A549 (cell line): ENCODE results near the gene PAFAH2. TPM values are rescaled to one million over a fixed set of nuclear protein-coding genes. Genes with fewer than 3 reads are reported as not detected.

ENCODE experiments used
- ATAC-seq, 2 experiments: fragments of 200-7000 bp in 1 of 2; fragments of >200 bp in 1 of 2; cut with Nextera tagmentation in 1 of 2; cut with Tn5 transposase in 1 of 2; 3 replicates each; pipeline versions ENCODE4 v1.8.0 to v1.9.1; 2018 to 2020; ENCODE audit warnings: mild to moderate bottlenecking in 1 of 2, moderate library complexity in 1 of 2
- CTCF ChIA-PET: fragments of 300-600 bp; sonication (Branson Sonifier 250); formaldehyde crosslinking; extraction: SDS; loops from one replicate; lab custom pipeline; 2021; ENCODE audit warnings: antibody characterized with exemption, inconsistent platforms; lab: Yijun Ruan, JAX
- POLR2A ChIA-PET: fragments of 350-600 bp; formaldehyde crosslinking; extraction: SDS; loops from one replicate; lab custom pipeline; 2021; ENCODE audit warnings: antibody characterized with exemption, inconsistent platforms; lab: Yijun Ruan, JAX
- DNase-seq, 2 experiments: peaks; one replicate each; pipeline versions ENCODE4 v3.0.0 to v3.0.0-alpha.2; 2011 to 2016; ENCODE audit warnings: low read depth in 1 of 2, low spot score in 1 of 2
- FAIRE-seq: peaks from 2 replicates; lab custom pipeline; 2011; peaks lifted over from hg19 to GRCh38; lab: Jason Lieb, UNC
- H3K27ac ChIP-seq, 2 experiments: fragments of >200 bp; sonication (Bioruptor Twin); formaldehyde crosslinking; 3 replicates each; pipeline ENCODE4 v1.5.1; 2016 to 2017
- H3K4me1 ChIP-seq: fragments of >200 bp; sonication (Bioruptor Twin); formaldehyde crosslinking; 3 replicates; pipeline ENCODE4 v1.6.1; 2016
- H3K4me2 ChIP-seq: fragments of >200 bp; sonication (Bioruptor Twin); formaldehyde crosslinking; 3 replicates; pipeline ENCODE4 v1.6.1; 2016
- H3K4me3 ChIP-seq: fragments of >200 bp; sonication (Bioruptor Twin); formaldehyde crosslinking; 3 replicates; pipeline ENCODE4 v1.5.1; 2016
- H3K9me3 ChIP-seq: fragments of >200 bp; sonication (Bioruptor Twin); formaldehyde crosslinking; 3 replicates; pipeline ENCODE4 v1.6.1; 2016
- BHLHE40 ChIP-seq: IDR thresholded peaks from 2 replicates; pipeline ENCODE4 v1.6.1; 2012; ENCODE audit warnings: low read depth, low read length, inconsistent platforms
- CBX2 ChIP-seq: fragments of 200-600 bp; sonication (generic); IDR thresholded peaks from 2 replicates; pipeline ENCODE4 v1.6.1; 2016; ENCODE audit warnings: low read depth, mild to moderate bottlenecking, borderline replicate concordance
- CEBPB ChIP-seq, 2 experiments: fragments of >200 bp in 1 of 2; sonication (Bioruptor Twin) in 1 of 2; formaldehyde crosslinking in 1 of 2; IDR thresholded peaks; 2 replicates each; pipeline ENCODE4 v1.6.1; 2012 to 2016
- CHD2 ChIP-seq: fragments of 150-350 bp; IDR thresholded peaks from 2 replicates; pipeline ENCODE4 v1.6.1; 2014; ENCODE audit warnings: low read length; ENCODE audit not compliant: partially characterized antibody
- CHD4 ChIP-seq: fragments of 200-600 bp; sonication (generic); IDR thresholded peaks from 2 replicates; pipeline ENCODE4 v1.6.1; 2016; ENCODE audit warnings: antibody characterized with exemption, mild to moderate bottlenecking, borderline replicate concordance
- EHF ChIP-seq: fragments of 250-450 bp; sonication (Bioruptor Pico); IDR thresholded peaks from 2 replicates; pipeline ENCODE4 v1.5.0; 2020; ENCODE audit warnings: mild to moderate bottlenecking
- EP300 ChIP-seq, 2 experiments: fragments of >200 bp; sonication (Bioruptor Twin); formaldehyde crosslinking; IDR thresholded peaks; 2 replicates in 1 of 2; 3 replicates in 1 of 2; pipeline ENCODE4 v1.6.1; 2016 to 2017
- ESRRA ChIP-seq: fragments of 150-350 bp; IDR thresholded peaks from 2 replicates; pipeline ENCODE4 v1.6.1; 2014; ENCODE audit warnings: mild to moderate bottlenecking, low read length, borderline replicate concordance
- HDAC2 ChIP-seq: fragments of 200-600 bp; sonication (generic); IDR thresholded peaks from 2 replicates; pipeline ENCODE4 v1.6.1; 2016
- HEYL ChIP-seq: fragments of 250-450 bp; sonication (Bioruptor Pico); IDR thresholded peaks from 2 replicates; pipeline ENCODE4 v1.8.0; 2021; ENCODE audit warnings: mild to moderate bottlenecking, moderate library complexity
- HOXB13 ChIP-seq: fragments of 250-450 bp; sonication (Bioruptor Pico); IDR thresholded peaks from 2 replicates; pipeline ENCODE4 v1.5.0; 2020; ENCODE audit warnings: low read depth, mild to moderate bottlenecking, moderate library complexity
- HOXB5 ChIP-seq: fragments of 250-450 bp; sonication (Bioruptor Pico); IDR thresholded peaks from 2 replicates; pipeline ENCODE4 v1.5.0; 2020; ENCODE audit warnings: mild to moderate bottlenecking, moderate library complexity
- JUN ChIP-seq, 2 experiments: fragments of >200 bp; sonication (Bioruptor Twin); formaldehyde crosslinking; IDR thresholded peaks; 2 replicates in 1 of 2; 3 replicates in 1 of 2; pipeline ENCODE4 v1.6.1; 2016 to 2017
- JUNB ChIP-seq: fragments of >200 bp; sonication (Bioruptor Twin); formaldehyde crosslinking; IDR thresholded peaks from 2 replicates; pipeline ENCODE4 v1.6.1; 2016
- KDM1A ChIP-seq: fragments of 200-600 bp; sonication (generic); IDR thresholded peaks from 2 replicates; pipeline ENCODE4 v1.6.1; 2016; ENCODE audit warnings: low read depth, mild to moderate bottlenecking
- KDM5A ChIP-seq: fragments of 200-600 bp; sonication (generic); IDR thresholded peaks from 2 replicates; pipeline ENCODE4 v1.6.1; 2016; ENCODE audit warnings: antibody characterized with exemption, mild to moderate bottlenecking
- MAFK ChIP-seq: fragments of 450-650 bp; IDR thresholded peaks from 2 replicates; pipeline ENCODE4 v1.6.1; 2014; ENCODE audit not compliant: partially characterized antibody
- MAX ChIP-seq: IDR thresholded peaks from 2 replicates; pipeline ENCODE4 v1.6.1; 2012
- MAZ ChIP-seq: fragments of 150-350 bp; IDR thresholded peaks from 2 replicates; pipeline ENCODE4 v1.6.1; 2014; ENCODE audit warnings: antibody characterized with exemption, low read depth, low read length, borderline replicate concordance
- NFE2L2 ChIP-seq: fragments of 150-350 bp; conservative IDR thresholded peaks from 2 replicates; pipeline ENCODE4 v1.6.1; 2014; ENCODE audit warnings: low read length
- PHF8 ChIP-seq: fragments of 200-600 bp; sonication (generic); IDR thresholded peaks from 2 replicates; pipeline ENCODE4 v1.6.1; 2016; ENCODE audit warnings: low read depth, mild to moderate bottlenecking, antibody characterized with exemption, moderate library complexity, borderline replicate concordance
- POLR2AphosphoS2 ChIP-seq: conservative IDR thresholded peaks from 2 replicates; pipeline ENCODE4 v1.6.1; 2012; ENCODE audit warnings: low read length, improper control_type of control experiment, inconsistent platforms
- RARB ChIP-seq: fragments of 250-450 bp; sonication (Bioruptor Pico); IDR thresholded peaks from 2 replicates; pipeline ENCODE4 v1.8.0; 2021; ENCODE audit warnings: mild to moderate bottlenecking, moderate library complexity
- RNF2 ChIP-seq: fragments of 200-600 bp; sonication (generic); IDR thresholded peaks from 2 replicates; pipeline ENCODE4 v1.6.1; 2016; ENCODE audit warnings: low read depth, mild to moderate bottlenecking, antibody characterized with exemption, moderate library complexity, borderline replicate concordance
- TFCP2L1 ChIP-seq: fragments of 250-450 bp; sonication (Bioruptor Pico); IDR thresholded peaks from 2 replicates; pipeline ENCODE4 v1.5.0; 2021; ENCODE audit warnings: mild to moderate bottlenecking
- TP53 ChIP-seq: fragments of 250-450 bp; sonication (Bioruptor Pico); IDR thresholded peaks from 2 replicates; pipeline ENCODE4 v1.5.0; 2021; ENCODE audit warnings: mild to moderate bottlenecking, moderate library complexity
- ZC3H11A ChIP-seq: fragments of 450-650 bp; IDR thresholded peaks from 2 replicates; pipeline ENCODE4 v1.6.1; 2014; ENCODE audit warnings: antibody characterized with exemption, mild to moderate bottlenecking
- ZNF302 ChIP-seq: fragments of 250-450 bp; sonication (Bioruptor Pico); IDR thresholded peaks from 2 replicates; pipeline ENCODE4 v1.9.0; 2021; ENCODE audit warnings: inconsistent platforms, mild to moderate bottlenecking, moderate library complexity
- WGBS: methylation state at CpG from one replicate; pipeline ENCODE4 v1.1.6; 2017; ENCODE audit errors: missing lambda C conversion rate; 5-methylcytosine and 5-hydroxymethylcytosine counted together
- polyA minus RNA-seq: library from RNA; depleted of rRNA, polyadenylated mRNA; stranded (reverse); fragments of >200 nt; gene quantifications from 2 replicates; pipeline ENCODE4 v1.2.3, GENCODE V29; 2011; rRNA and poly(A)+ RNA removed
- polyA plus RNA-seq, 4 experiments: library from polyadenylated mRNA; depleted of rRNA in 3 of 4; stranded (reverse); fragments of >200 nt; fragmentation: RNase III in 1 of 4; extraction: RNeasy Plus Mini Kit Qiagen cat#74134 plus additional on column Dnase treatment in 1 of 4; gene quantifications; 2 replicates in 3 of 4; 3 replicates in 1 of 4; pipeline ENCODE4 v1.2.3, GENCODE V29; 2011 to 2017
- TF ChIP-seq, protein P1 (sequence below): IDR thresholded peaks from 2 replicates; pipeline ENCODE4 v1.6.1; 2012; ENCODE audit warnings: low read depth, borderline replicate concordance
- TF ChIP-seq, protein P2 (sequence below): IDR thresholded peaks from 2 replicates; pipeline ENCODE4 v1.6.1; 2012
- TF ChIP-seq, protein P3 (sequence below): fragments of >200 bp; sonication (Bioruptor Twin); formaldehyde crosslinking; IDR thresholded peaks from 3 replicates; pipeline ENCODE4 v1.5.1; 2016
- TF ChIP-seq, protein P4 (sequence below): fragments of 450-650 bp; IDR thresholded peaks from 2 replicates; pipeline ENCODE4 v1.6.1; 2014; ENCODE audit warnings: antibody characterized with exemption

Gene PAFAH2
- 13.7 and 13.8 TPM in 2 replicates for polyA plus RNA-seq (2011; rRNA removed)
- 6.3 and 6.8 TPM in 2 replicates for polyA plus RNA-seq (2012; cell fraction: cytosol; rRNA removed)
- polyA plus RNA-seq (2012; cell fraction: nucleus; rRNA removed): 3.9 and 5.0 TPM in 2 replicates
- 6.3 to 7.1 TPM (median 7.0 TPM) in 3 replicates for polyA plus RNA-seq (2017; fragmentation: RNase III; extraction: RNeasy Plus Mini Kit Qiagen cat#74134 plus additional on column Dnase treatment)
- polyA minus RNA-seq: 12.1 and 12.2 TPM in 2 replicates

DNA sequence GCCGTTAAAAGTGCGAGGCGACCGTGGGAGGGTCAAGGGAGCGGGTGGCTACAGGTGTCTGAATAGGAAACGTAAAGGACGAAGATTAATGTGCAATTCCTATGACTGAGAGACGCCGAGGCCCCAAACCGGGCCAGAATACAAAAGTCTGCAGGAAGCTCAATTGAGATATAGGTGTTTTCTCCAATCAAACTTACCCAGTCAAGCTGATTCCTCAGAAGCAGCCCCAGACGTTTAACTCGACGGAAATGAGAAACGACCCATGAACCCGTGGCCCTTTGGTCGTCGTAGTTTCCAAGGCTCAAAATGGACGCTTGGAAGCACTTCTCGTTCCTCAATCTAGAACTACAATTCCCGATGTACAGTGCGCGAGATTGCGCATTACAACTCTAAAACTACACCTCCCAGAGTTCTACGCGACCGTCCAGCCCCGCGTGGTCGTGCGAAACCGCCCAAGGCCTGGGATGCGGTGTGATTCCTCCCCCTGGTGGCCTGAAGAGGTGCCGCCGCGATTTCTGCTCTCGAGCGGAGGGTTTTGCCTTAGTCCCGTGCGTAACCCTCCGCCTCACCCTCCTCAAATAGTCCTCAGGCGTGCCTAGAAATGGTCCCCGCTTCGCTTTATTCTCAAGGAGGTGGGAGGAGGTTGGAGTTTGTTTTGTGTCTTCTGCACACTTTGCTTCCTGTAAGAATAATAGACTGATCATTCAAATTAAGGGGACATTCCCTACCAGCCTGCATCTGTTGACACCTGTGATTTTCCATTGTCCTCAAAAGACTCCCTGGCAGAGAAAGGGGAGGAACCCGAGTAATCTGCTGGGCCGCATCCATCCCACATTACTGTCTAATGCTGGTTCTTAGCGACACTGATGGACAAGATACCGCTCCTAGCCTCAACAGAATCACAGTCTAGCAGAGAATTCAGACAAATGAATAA lies at the start of gene PAFAH2:
Gene PAFAH2, minus strand, starts transcription at position 236 of the 934 bp plus-strand sequence. CDS start 7,247 bp downstream, outside the sequence.
- peak; percentile 98 to 99 for ATAC-seq
- peak within 1 kb of the TSS; percentile 88 to 94 for H3K27ac ChIP-seq
- H3K9me3 ChIP-seq: no peaks in the 10 kb centered on the region
- H3K4me3 ChIP-seq: peak within 1 kb of the TSS; percentile 74
- no peak for FAIRE-seq
- DNase-seq: peak; percentile 84 to 99
- H3K4me1 ChIP-seq: peaks cover 11% of the 10 kb centered on the region
- ChIA-PET CTCF (interaction anchor here (0.6 to 7.1 kb wide), 26 partner anchors 9 to 628 kb away, joined by 3 to 84 read pairs (median 4); partner anchors contain the start of gene EXTL1), POLR2A (interaction anchor here (0.8 to 2.0 kb wide), 4 partner anchors 42 to 179 kb away, joined by 3 to 11 read pairs (median 4); partner anchors contain the start of gene MTFR1L)
- peak within 1 kb of the TSS; percentile 87 for H3K4me2 ChIP-seq
- WGBS: 1% methylated on average over 38 of the region's 47 CpGs
- TF ChIP-seq RNF2 (no peak), EHF (CRISPR knock-in tag) (no peak), JUN (IDR thresholded peaks at IDR 0.05) (peak; percentile 47 to 76; a peak in 4 of 5 replicates), KDM5A (no peak), MAZ (0 out of 2 replicates have a peak, but pooled peaks have one; percentile 66), HOXB13 (CRISPR knock-in tag) (no peak), HEYL (CRISPR knock-in tag) (no peak), BHLHE40 (peak; percentile 68; the same call in 1 of the 2 replicates), TP53 (CRISPR knock-in tag) (no peak), HOXB5 (CRISPR knock-in tag) (no peak), RARB (no peak), CBX2 (no peak), HDAC2 (no peak), JUNB (no peak), ZNF302 (no peak), ESRRA (no peak), MAFK (no peak), POLR2AphosphoS2 (no peak), ZC3H11A (no peak), TFCP2L1 (no peak), CHD2 (peak; percentile 85), NFE2L2 (no peak), EP300 (IDR thresholded peaks at IDR 0.05) (no peak), PHF8 (no peak; the same call in 1 of the 2 replicates), MAX (peak; percentile 95), KDM1A (no peak), CHD4 (no peak), CEBPB (IDR thresholded peaks at IDR 0.05) (peak; percentile 64 to 85; a peak in 3 of 4 replicates)
- TF ChIP-seq, protein P1, sequence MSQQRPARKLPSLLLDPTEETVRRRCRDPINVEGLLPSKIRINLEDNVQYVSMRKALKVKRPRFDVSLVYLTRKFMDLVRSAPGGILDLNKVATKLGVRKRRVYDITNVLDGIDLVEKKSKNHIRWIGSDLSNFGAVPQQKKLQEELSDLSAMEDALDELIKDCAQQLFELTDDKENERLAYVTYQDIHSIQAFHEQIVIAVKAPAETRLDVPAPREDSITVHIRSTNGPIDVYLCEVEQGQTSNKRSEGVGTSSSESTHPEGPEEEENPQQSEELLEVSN: peak; percentile 78; the same call in 1 of the 2 replicates
- TF ChIP-seq, protein P2, sequence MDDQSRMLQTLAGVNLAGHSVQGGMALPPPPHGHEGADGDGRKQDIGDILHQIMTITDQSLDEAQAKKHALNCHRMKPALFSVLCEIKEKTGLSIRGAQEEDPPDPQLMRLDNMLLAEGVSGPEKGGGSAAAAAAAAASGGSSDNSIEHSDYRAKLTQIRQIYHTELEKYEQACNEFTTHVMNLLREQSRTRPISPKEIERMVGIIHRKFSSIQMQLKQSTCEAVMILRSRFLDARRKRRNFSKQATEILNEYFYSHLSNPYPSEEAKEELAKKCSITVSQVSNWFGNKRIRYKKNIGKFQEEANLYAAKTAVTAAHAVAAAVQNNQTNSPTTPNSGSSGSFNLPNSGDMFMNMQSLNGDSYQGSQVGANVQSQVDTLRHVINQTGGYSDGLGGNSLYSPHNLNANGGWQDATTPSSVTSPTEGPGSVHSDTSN: peak; percentile 98
- TF ChIP-seq, protein P3, sequence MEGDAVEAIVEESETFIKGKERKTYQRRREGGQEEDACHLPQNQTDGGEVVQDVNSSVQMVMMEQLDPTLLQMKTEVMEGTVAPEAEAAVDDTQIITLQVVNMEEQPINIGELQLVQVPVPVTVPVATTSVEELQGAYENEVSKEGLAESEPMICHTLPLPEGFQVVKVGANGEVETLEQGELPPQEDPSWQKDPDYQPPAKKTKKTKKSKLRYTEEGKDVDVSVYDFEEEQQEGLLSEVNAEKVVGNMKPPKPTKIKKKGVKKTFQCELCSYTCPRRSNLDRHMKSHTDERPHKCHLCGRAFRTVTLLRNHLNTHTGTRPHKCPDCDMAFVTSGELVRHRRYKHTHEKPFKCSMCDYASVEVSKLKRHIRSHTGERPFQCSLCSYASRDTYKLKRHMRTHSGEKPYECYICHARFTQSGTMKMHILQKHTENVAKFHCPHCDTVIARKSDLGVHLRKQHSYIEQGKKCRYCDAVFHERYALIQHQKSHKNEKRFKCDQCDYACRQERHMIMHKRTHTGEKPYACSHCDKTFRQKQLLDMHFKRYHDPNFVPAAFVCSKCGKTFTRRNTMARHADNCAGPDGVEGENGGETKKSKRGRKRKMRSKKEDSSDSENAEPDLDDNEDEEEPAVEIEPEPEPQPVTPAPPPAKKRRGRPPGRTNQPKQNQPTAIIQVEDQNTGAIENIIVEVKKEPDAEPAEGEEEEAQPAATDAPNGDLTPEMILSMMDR: peak; percentile 89
- TF ChIP-seq, protein P4, sequence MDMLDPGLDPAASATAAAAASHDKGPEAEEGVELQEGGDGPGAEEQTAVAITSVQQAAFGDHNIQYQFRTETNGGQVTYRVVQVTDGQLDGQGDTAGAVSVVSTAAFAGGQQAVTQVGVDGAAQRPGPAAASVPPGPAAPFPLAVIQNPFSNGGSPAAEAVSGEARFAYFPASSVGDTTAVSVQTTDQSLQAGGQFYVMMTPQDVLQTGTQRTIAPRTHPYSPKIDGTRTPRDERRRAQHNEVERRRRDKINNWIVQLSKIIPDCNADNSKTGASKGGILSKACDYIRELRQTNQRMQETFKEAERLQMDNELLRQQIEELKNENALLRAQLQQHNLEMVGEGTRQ: peak; percentile 71
